Measurements from ENCODE around the gene MSLN.

MSLN gene

GRCh38 chr16:797686-798085 is 37.2 kb downstream of the MSLN start:
- Histone ChIP-seq H3K36me3 (ENCODE audit: control insufficient read depth, insufficient read depth, low read length) (peaks cover 33% of the 10 kb centered on the region), H3K27ac (ENCODE audit: low read depth, low read length) (no peak overlapping the region), H3K4me3 (ENCODE audit: low read depth, low read length) (no peak overlapping the region), H3K4me1 (ENCODE audit: control insufficient read depth, insufficient read depth, low read length) (peaks cover 8% of the 10 kb centered on the region), H3K27me3 (ENCODE audit: control insufficient read depth, insufficient read depth, low read length) (peaks cover 32% of the 10 kb centered on the region), H3K9me3 (ENCODE audit: control insufficient read depth, insufficient read depth, low read depth, low read length) (no peaks in the 10 kb centered on the region), H3K9ac (ENCODE audit: low read length) (no peak overlapping the region)

GRCh38 chr16:798666-799065 is 38.1 kb downstream of the MSLN start:
- Histone ChIP-seq H3K27me3 (ENCODE audit: control insufficient read depth, insufficient read depth, low read length) (peaks cover 42% of the 10 kb centered on the region), H3K9me3 (ENCODE audit: control insufficient read depth, insufficient read depth, low read depth, low read length) (no peaks in the 10 kb centered on the region), H3K27ac (ENCODE audit: low read depth, low read length) (no peak overlapping the region), H3K9ac (ENCODE audit: low read length) (no peak overlapping the region), H3K4me1 (ENCODE audit: control insufficient read depth, insufficient read depth, low read length) (peaks cover 8% of the 10 kb centered on the region), H3K4me3 (ENCODE audit: low read depth, low read length) (no peak overlapping the region), H3K36me3 (ENCODE audit: control insufficient read depth, insufficient read depth, low read length) (peaks cover 25% of the 10 kb centered on the region)

GRCh38 chr16:799111-799947 is 38.8 kb downstream of the MSLN start:
- H3K36me3 ChIP-seq (ENCODE audit: control insufficient read depth, insufficient read depth, low read length): peaks cover 21% of the 10 kb centered on the region
- peaks cover 8% of the 10 kb centered on the region for H3K4me1 ChIP-seq (ENCODE audit: control insufficient read depth, insufficient read depth, low read length)
- peaks cover 47% of the 10 kb centered on the region for H3K27me3 ChIP-seq (ENCODE audit: control insufficient read depth, insufficient read depth, low read length)
- no peak overlapping the region for H3K9ac ChIP-seq (ENCODE audit: low read length)
- H3K9me3 ChIP-seq (ENCODE audit: control insufficient read depth, insufficient read depth, low read depth, low read length): no peaks in the 10 kb centered on the region
- no peak overlapping the region for H3K27ac ChIP-seq (ENCODE audit: low read depth, low read length)
- H3K4me3 ChIP-seq (ENCODE audit: low read depth, low read length): no peak overlapping the region

- Histone ChIP-seq H3K4me3 (ENCODE audit: low read depth, low read length) (peak within 1 kb of the TSS; percentile 57), H3K9ac (ENCODE audit: low read length) (peak within 1 kb of the TSS; percentile 17), H3K36me3 (ENCODE audit: control insufficient read depth, insufficient read depth, low read length) (peaks cover 21% of the 10 kb centered on the region), H3K9me3 (ENCODE audit: control insufficient read depth, insufficient read depth, low read depth, low read length) (no peaks in the 10 kb centered on the region), H3K27me3 (ENCODE audit: control insufficient read depth, insufficient read depth, low read length) (peaks cover 56% of the 10 kb centered on the region), H3K4me1 (ENCODE audit: control insufficient read depth, insufficient read depth, low read length) (peaks cover 8% of the 10 kb centered on the region), H3K27ac (ENCODE audit: low read depth, low read length) (no peak within 1 kb of the TSS)
Observed at GRCh38 chr16:799948-800833, 39.7 kb downstream of the MSLN start, which contains the start of gene GNG13. Gene GNG13 (minus strand): TSS chr16:800734. CDS start chr16:799077, 1,657 bp downstream.

- Histone ChIP-seq H3K27me3 (ENCODE audit: control insufficient read depth, insufficient read depth, low read length) (peaks cover 58% of the 10 kb centered on the region), H3K4me3 (ENCODE audit: low read depth, low read length) (peak overlapping the region; percentile 57), H3K4me1 (ENCODE audit: control insufficient read depth, insufficient read depth, low read length) (peaks cover 8% of the 10 kb centered on the region)
Observed at GRCh38 chr16:800834-801511, 40.4 kb downstream of the MSLN start.

GRCh38 chr16:801584-802363 is 41.2 kb downstream of the MSLN start:
- Histone ChIP-seq H3K36me3 (ENCODE audit: control insufficient read depth, insufficient read depth, low read length) (peaks cover 10% of the 10 kb centered on the region), H3K9me3 (ENCODE audit: control insufficient read depth, insufficient read depth, low read depth, low read length) (no peaks in the 10 kb centered on the region), H3K4me1 (ENCODE audit: control insufficient read depth, insufficient read depth, low read length) (peaks cover 8% of the 10 kb centered on the region), H3K27ac (ENCODE audit: low read depth, low read length) (no peak overlapping the region), H3K4me3 (ENCODE audit: low read depth, low read length) (no peak overlapping the region), H3K27me3 (ENCODE audit: control insufficient read depth, insufficient read depth, low read length) (peaks cover 58% of the 10 kb centered on the region), H3K9ac (ENCODE audit: low read length) (no peak overlapping the region)

More at GRCh38 chr16:800834-801511, 40.4 kb downstream of the MSLN start:
- Histone ChIP-seq H3K9ac (ENCODE audit: low read length) (no peak overlapping the region), H3K36me3 (ENCODE audit: control insufficient read depth, insufficient read depth, low read length) (peaks cover 16% of the 10 kb centered on the region), H3K27ac (ENCODE audit: low read depth, low read length) (no peak overlapping the region), H3K9me3 (ENCODE audit: control insufficient read depth, insufficient read depth, low read depth, low read length) (no peaks in the 10 kb centered on the region)

- no peak overlapping the region for H3K27ac ChIP-seq (ENCODE audit: low read depth, low read length)
- peaks cover 8% of the 10 kb centered on the region for H3K4me1 ChIP-seq (ENCODE audit: control insufficient read depth, insufficient read depth, low read length)
- H3K4me3 ChIP-seq (ENCODE audit: low read depth, low read length): no peak overlapping the region
- H3K27me3 ChIP-seq (ENCODE audit: control insufficient read depth, insufficient read depth, low read length): peaks cover 58% of the 10 kb centered on the region
- H3K9ac ChIP-seq (ENCODE audit: low read length): no peak overlapping the region
- H3K9me3 ChIP-seq (ENCODE audit: control insufficient read depth, insufficient read depth, low read depth, low read length): no peaks in the 10 kb centered on the region
- H3K36me3 ChIP-seq (ENCODE audit: control insufficient read depth, insufficient read depth, low read length): peaks cover 6% of the 10 kb centered on the region
Observed at GRCh38 chr16:802461-802860, 41.9 kb downstream of the MSLN start.

- H3K36me3 ChIP-seq (ENCODE audit: control insufficient read depth, insufficient read depth, low read length): no peaks in the 10 kb centered on the region; the same call in 1 of the 2 replicates
- peaks cover 58% of the 10 kb centered on the region for H3K27me3 ChIP-seq (ENCODE audit: control insufficient read depth, insufficient read depth, low read length)
- peaks cover 8% of the 10 kb centered on the region for H3K4me1 ChIP-seq (ENCODE audit: control insufficient read depth, insufficient read depth, low read length)
- H3K9ac ChIP-seq (ENCODE audit: low read length): no peak overlapping the region
- H3K4me3 ChIP-seq (ENCODE audit: low read depth, low read length): no peak overlapping the region
- H3K9me3 ChIP-seq (ENCODE audit: control insufficient read depth, insufficient read depth, low read depth, low read length): no peaks in the 10 kb centered on the region
- no peak overlapping the region for H3K27ac ChIP-seq (ENCODE audit: low read depth, low read length)
Observed at GRCh38 chr16:802914-803753, 42.6 kb downstream of the MSLN start.

- no peak overlapping the region for H3K27ac ChIP-seq (ENCODE audit: low read depth, low read length)
- H3K4me1 ChIP-seq (ENCODE audit: control insufficient read depth, insufficient read depth, low read length): peaks cover 13% of the 10 kb centered on the region
- H3K9ac ChIP-seq (ENCODE audit: low read length): no peak overlapping the region
- H3K27me3 ChIP-seq (ENCODE audit: control insufficient read depth, insufficient read depth, low read length): peaks cover 58% of the 10 kb centered on the region
- H3K9me3 ChIP-seq (ENCODE audit: control insufficient read depth, insufficient read depth, low read depth, low read length): no peaks in the 10 kb centered on the region
- no peaks in the 10 kb centered on the region; the same call in 1 of the 2 replicates for H3K36me3 ChIP-seq (ENCODE audit: control insufficient read depth, insufficient read depth, low read length)
- no peak overlapping the region for H3K4me3 ChIP-seq (ENCODE audit: low read depth, low read length)
Observed at GRCh38 chr16:803754-804080, 43.2 kb downstream of the MSLN start.
